H54 (cell line): ENCODE data around the gene SF3A1.
A peak's percentile ranks its signal among the peaks of the same experiment; 100 is the strongest.
"Not testable (repeated sequence)": the region's sequence is repeated elsewhere in the genome, so short reads cannot be mapped to it uniquely, and the experiment has no call there.

Experiments used
- DNase-seq: peaks from one replicate; pipeline ENCODE4 v3.0.0; 2011; ENCODE audit warnings: low spot score, mixed read lengths; ENCODE audit not compliant: insufficient read length
- FAIRE-seq: peaks from 3 replicates; lab custom pipeline; 2011; peaks lifted over from hg19 to GRCh38; lab: Jason Lieb, UNC
- POLR2A ChIP-seq: IDR thresholded peaks from 2 replicates; pipeline ENCODE4 v1.6.1; 2011; ENCODE audit warnings: low read depth, mild to moderate bottlenecking, low read length

The SF3A1 gene, protein sequence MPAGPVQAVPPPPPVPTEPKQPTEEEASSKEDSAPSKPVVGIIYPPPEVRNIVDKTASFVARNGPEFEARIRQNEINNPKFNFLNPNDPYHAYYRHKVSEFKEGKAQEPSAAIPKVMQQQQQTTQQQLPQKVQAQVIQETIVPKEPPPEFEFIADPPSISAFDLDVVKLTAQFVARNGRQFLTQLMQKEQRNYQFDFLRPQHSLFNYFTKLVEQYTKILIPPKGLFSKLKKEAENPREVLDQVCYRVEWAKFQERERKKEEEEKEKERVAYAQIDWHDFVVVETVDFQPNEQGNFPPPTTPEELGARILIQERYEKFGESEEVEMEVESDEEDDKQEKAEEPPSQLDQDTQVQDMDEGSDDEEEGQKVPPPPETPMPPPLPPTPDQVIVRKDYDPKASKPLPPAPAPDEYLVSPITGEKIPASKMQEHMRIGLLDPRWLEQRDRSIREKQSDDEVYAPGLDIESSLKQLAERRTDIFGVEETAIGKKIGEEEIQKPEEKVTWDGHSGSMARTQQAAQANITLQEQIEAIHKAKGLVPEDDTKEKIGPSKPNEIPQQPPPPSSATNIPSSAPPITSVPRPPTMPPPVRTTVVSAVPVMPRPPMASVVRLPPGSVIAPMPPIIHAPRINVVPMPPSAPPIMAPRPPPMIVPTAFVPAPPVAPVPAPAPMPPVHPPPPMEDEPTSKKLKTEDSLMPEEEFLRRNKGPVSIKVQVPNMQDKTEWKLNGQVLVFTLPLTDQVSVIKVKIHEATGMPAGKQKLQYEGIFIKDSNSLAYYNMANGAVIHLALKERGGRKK

DNA sequence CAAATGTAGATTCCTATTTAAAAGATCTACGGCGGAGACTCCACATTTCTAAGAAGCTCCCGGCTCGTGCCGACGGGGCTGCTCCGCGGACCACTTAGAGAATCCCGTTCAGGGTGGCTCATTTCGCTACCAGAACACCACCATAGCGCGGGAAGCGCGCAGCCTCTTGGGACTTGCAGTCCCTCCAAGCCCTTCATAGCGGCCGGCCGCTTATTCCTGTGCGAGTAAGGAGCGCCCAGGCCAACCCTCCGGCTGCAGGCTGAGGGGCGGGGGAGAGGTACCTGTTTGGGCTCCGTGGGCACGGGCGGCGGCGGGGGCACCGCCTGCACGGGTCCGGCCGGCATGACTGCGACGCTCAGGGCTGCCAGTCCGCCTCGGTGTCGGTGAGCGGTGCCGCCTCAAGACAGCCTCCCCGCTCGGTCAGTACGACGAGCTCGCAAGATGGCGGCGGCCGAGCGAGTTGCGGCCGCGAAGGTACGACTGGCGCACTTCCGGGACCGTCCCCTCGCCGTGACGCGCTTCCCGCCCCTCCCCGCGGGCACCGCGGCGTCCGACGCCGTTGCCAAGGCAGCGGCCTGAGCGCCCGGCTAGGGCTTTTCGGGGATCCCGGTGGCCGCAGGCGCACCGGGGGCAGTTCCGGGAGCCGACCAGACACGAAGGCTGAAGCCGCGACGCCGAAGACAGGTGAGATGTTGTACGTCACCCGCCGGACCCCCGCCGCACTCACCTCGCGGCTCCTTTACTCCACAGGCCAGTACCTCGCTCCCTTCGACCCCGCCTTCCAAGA lies at the start of gene SF3A1, which contains the start of gene CCDC157:
Gene SF3A1 (minus strand): TSS at position 446 of the 787 bp plus-strand sequence. CDS start 102 bp downstream, at position 344.
Gene CCDC157 (plus strand): TSS at position 559 of the 787 bp plus-strand sequence. CDS start 8,994 bp downstream, outside the sequence.
- peak; percentile 80 for DNase-seq
- no peak for FAIRE-seq
- peak; percentile 88 for TF ChIP-seq POLR2A

DNA sequence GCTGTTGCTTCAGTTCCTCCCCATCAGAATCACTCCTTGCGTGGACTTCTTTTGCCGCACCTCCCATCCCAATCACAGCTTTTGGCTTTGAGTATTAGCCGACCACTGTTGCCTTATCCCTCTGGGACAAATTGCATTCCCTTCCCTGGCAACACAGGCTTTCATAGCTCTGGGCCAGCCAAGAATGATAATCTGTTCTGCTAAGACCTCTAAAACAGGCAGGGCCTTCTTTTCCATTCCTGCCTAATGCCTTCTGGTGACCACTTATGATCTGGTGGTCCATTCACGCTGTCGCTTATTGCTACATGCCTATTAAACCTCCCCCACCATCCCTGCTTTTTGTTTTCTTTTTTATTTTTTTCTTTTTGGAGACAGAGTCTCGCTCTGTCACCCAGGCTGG lies 49.7 kb upstream of the SF3A1 start:
- DNase-seq (no peak), FAIRE-seq (no peak)
- TF ChIP-seq POLR2A: no peak

DNA sequence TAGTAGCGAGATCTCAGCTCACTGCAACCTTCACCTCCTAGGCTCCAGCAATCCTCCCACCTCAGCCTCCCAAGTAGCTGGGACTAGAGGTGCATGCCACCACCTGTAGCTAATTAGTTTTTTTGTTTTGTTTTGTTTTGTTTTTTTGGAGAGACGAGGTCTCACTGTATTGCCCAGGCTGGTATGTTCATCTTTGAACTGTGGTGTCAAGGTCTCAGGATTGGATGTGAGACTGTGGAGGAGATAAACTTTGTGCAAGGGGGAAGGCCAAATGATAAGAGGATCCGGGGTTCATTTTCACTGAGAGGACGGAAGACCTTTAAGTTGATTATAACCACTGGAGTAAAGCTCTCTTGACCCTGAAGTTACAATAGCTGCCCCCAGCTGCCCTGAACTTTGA lies 49.0 kb upstream of the SF3A1 start:
- no peak for TF ChIP-seq POLR2A

GRCh38 chr22:30404307-30404706 lies 47.6 kb upstream of the SF3A1 start:
- no peak for DNase-seq
- no peak for TF ChIP-seq POLR2A
- no peak for FAIRE-seq

More for the DNA sequence above, 49.0 kb upstream of the SF3A1 start:
- FAIRE-seq (no peak), DNase-seq (no peak)

- not testable (repeated sequence) for FAIRE-seq, DNase-seq
Observed at GRCh38 chr22:30402766-30403104, 46.0 kb upstream of the SF3A1 start.

DNA sequence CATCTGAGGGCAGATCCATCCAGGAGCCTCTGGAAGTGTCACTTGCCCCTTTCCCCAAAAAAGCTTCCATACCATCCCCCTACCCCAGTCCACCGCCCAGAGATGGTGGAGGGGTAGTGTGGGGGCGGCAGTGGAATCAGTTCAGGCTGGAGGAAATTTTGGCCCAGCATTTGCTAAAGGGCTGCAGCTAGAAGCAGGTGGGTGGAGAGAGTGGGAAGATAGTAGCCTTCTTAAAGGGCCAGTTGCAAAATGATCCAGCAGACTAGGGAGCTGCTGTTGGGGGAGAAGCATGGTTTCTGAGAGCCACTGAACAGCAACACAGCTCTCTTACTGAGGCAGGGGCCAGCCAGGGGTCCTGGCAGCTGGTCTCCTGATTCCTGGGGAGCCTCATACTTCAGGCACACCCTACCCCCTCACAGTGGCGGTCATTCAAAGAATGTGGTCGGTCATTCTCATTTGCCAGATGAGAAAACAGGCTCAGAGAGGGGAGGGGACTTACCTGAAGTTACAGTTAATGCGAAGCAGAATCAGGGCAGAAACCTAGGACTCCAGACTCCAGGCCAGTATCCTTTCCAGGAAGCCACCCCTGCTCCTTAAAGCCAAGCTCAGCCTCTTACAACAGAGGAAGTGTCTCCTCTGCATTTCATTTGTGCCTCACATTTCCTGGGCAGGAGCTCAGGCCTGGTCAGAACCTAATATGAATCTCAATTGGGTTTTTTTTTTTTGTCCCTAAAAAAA lies 45.5 kb upstream of the SF3A1 start:
- no peak for DNase-seq
- no peak for TF ChIP-seq POLR2A
- no peak for FAIRE-seq

DNA sequence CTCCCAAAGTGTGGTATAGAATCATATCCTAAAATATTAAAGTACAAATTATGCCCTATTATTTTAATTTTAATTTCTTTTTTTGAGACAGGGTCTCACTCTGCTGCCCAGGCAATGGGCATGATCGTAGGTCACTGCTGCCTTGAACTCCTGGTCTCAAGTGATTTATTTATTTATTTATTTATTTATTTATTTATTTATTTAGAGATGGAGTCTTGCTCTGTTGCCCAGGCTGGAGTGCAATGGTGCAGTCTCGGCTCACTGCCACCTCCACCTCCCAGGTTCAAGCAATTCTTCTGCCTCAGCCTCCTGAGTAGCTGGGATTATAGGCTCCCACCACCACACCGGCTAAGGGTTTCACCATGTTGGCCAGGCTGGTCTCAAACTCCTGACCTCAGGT lies 44.3 kb upstream of the SF3A1 start:
- FAIRE-seq, DNase-seq: not testable (repeated sequence)

DNA sequence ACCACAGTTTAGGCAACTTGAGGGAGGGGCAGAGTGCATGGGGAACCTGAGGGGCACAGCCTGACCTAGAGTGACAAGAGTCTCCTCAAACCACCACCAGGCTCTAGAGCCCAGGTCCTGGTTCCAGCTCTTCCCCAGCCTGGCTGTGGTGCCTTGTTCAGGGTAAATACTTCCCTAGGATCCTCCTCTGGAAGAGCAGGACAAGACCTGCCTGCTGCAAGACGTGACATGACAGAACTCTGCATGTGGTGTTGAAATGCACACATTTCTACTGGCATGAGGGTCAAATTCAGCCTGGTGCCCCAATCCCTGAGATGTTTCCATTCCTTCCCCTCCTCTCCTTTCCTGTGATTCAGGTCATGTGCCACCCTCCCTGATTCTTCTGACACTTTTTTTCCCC lies 43.5 kb upstream of the SF3A1 start:
- TF ChIP-seq POLR2A: no peak
- FAIRE-seq (no peak), DNase-seq (no peak)

- no peak for FAIRE-seq
- no peak for DNase-seq
Observed at GRCh38 chr22:30399718-30400117, 43.0 kb upstream of the SF3A1 start.

DNA sequence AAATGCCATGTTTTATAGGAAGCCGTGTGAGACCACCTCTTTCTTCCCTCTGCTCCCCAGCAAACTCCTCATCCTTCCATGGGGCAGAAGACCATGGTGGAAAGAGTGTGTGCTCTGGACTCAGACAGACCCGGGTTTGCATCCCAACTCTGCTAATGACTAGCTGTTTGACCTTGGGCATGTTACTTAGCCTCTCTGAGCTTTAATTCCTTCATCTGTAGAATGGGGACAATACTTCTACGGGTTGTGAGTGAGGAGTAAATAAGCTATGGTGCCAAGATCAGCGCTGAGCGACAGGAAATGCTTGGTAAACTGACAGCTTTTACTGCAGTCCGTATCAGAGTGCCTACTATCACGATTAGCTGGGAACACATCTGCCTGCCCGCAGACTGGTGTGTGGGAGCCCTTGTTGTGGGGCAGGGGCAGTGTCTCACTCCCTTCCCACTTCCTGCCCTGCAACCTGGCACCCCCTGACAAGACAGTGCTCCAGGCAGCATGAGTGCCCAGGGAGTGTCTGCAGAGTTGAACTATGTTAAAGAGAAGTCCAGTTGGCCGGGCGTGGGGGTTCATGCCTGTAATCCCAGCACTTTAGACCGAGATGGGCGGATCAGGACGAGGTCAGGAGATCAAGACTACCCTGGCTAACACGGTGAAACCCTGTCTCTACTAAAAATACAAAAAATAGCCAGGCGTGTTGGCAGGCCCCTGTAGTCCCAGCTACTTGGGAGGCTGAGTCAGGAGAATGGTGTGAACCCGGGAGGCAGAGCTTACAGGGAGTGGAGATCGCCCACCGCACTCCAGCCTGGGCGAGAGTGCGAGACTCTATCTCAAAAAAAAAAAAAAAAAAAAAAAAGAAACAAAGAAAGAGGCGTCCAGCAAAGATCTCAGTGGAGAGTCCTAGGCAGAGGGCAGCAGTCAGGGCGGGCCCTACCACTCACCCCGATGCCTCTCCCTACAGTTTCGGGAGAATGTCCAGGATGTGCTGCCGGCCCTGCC lies 42.3 kb upstream of the SF3A1 start:
- DNase-seq (no peak), FAIRE-seq (no peak)
- TF ChIP-seq POLR2A: no peak

More at GRCh38 chr22:30399718-30400117, 43.0 kb upstream of the SF3A1 start:
- TF ChIP-seq POLR2A: no peak

DNA sequence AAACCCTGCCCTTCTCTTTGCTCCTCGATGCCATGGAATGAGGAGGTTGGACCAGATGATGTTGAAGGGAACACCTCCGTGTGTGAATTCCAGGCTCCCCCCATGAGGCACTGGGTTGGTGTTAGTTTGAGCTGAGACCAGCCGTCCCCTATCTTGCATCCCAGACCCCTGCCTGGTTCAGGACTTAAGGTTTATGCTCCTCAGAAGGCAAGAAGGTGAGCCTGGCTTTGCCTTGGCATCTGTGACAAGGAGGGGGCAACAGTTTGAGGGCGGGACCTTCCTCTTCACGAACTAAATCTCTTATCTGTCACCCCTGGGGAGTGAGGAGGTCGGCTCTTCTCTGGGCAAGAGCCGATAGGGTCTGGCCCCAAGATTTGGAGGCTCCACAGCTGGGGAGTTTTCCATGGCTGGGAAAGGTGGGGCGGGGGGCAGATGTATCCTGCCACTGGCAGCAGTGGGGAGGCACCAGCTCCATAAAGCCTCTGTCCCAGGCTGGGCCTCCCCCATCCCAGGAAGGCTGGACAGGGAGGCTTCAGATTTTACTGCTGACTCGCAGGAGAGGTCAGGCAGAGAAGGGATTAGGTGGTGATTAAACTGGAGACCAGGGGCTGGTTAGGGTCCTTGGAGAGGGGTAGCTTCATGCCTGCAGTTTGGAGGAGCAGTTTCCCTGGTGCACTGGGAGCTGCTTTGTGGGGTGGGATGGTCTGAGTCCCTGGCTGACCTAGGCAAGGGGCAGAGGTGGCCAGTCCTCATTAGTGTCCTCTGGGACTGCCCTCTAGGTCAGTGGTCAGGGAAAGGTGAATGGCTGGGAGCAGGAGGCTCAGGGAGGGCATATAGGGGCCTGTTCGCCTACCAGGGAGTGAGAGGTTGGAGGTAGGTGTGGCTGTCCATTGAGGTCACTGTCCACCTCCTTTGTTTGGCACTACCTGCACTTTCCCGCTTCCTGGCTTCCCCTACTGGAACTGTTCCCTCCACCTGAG lies 41.3 kb upstream of the SF3A1 start:
- TF ChIP-seq POLR2A: no peak
- FAIRE-seq (no peak), DNase-seq (no peak)
